ENCODE data around the gene OR10R2.
"Not testable (repeated sequence)": the region's sequence is repeated elsewhere in the genome, so short reads cannot be mapped to it uniquely, and the experiment has no call there.

The OR10R2 gene

GRCh38 chr1:158471920-158472319 is at the start of gene OR10R2:
Gene OR10R2, plus strand, starts transcription at chr1:158472220. Its CDS starts 106 bp downstream, at chr1:158472326.
- no peaks in the 10 kb centered on the region for H3K27me3 ChIP-seq (ENCODE audit: insufficient read depth, low read length)
- no peaks in the 10 kb centered on the region for H3K4me1 ChIP-seq (ENCODE audit: control insufficient read depth, insufficient read depth, low read length, unreplicated experiment)
- H3K27ac ChIP-seq (ENCODE audit: low read depth, low read length), result no peak within 1 kb of the TSS
- H3K36me3 ChIP-seq (ENCODE audit: insufficient read depth, low read length), result no peaks in the 10 kb centered on the region
- no peak within 1 kb of the TSS for H2AFZ ChIP-seq (ENCODE audit: low read length, unreplicated experiment)
- H3K4me3 ChIP-seq (ENCODE audit: low read depth, low read length), result no peak within 1 kb of the TSS
- no peaks in the 10 kb centered on the region for H3K79me2 ChIP-seq (ENCODE audit: control insufficient read depth, insufficient read depth, low read length, unreplicated experiment)

GRCh38 chr1:158425027-158425426 is 47.0 kb upstream of the OR10R2 start:
- Histone ChIP-seq H2AFZ (ENCODE audit: low read length, unreplicated experiment) (no peak overlapping the region), H3K36me3 (ENCODE audit: insufficient read depth, low read length) (no peaks in the 10 kb centered on the region), H3K4me1 (ENCODE audit: control insufficient read depth, insufficient read depth, low read length, unreplicated experiment) (no peaks in the 10 kb centered on the region), H3K27me3 (ENCODE audit: insufficient read depth, low read length) (no peaks in the 10 kb centered on the region), H3K4me3 (ENCODE audit: low read depth, low read length) (no peak overlapping the region), H3K79me2 (ENCODE audit: control insufficient read depth, insufficient read depth, low read length, unreplicated experiment) (no peaks in the 10 kb centered on the region), H3K27ac (ENCODE audit: low read depth, low read length) (no peak overlapping the region)

GRCh38 chr1:158426137-158426536 is 45.9 kb upstream of the OR10R2 start, which contains the start of gene OR10K2:
Gene OR10K2, minus strand, starts transcription at chr1:158426237. Its CDS starts 5,371 bp downstream, at chr1:158420866.
- Histone ChIP-seq H3K27ac (ENCODE audit: low read depth, low read length) (no peak within 1 kb of the TSS), H3K79me2 (ENCODE audit: control insufficient read depth, insufficient read depth, low read length, unreplicated experiment) (no peaks in the 10 kb centered on the region), H3K4me3 (ENCODE audit: low read depth, low read length) (no peak within 1 kb of the TSS), H3K4me1 (ENCODE audit: control insufficient read depth, insufficient read depth, low read length, unreplicated experiment) (no peaks in the 10 kb centered on the region), H3K27me3 (ENCODE audit: insufficient read depth, low read length) (no peaks in the 10 kb centered on the region), H3K36me3 (ENCODE audit: insufficient read depth, low read length) (no peaks in the 10 kb centered on the region), H2AFZ (ENCODE audit: low read length, unreplicated experiment) (no peak within 1 kb of the TSS)

- H3K27me3 ChIP-seq (ENCODE audit: insufficient read depth, low read length); H3K79me2 ChIP-seq (ENCODE audit: control insufficient read depth, insufficient read depth, low read length, unreplicated experiment); H3K27ac ChIP-seq (ENCODE audit: low read depth, low read length); H2AFZ ChIP-seq (ENCODE audit: low read length, unreplicated experiment); H3K36me3 ChIP-seq (ENCODE audit: insufficient read depth, low read length); H3K4me1 ChIP-seq (ENCODE audit: control insufficient read depth, insufficient read depth, low read length, unreplicated experiment); H3K4me3 ChIP-seq (ENCODE audit: low read depth, low read length): not testable (repeated sequence)
Observed at GRCh38 chr1:158430163-158430562, 41.9 kb upstream of the OR10R2 start.

- Histone ChIP-seq H3K4me1 (ENCODE audit: control insufficient read depth, insufficient read depth, low read length, unreplicated experiment) (no peaks in the 10 kb centered on the region), H3K27ac (ENCODE audit: low read depth, low read length) (no peak overlapping the region), H3K4me3 (ENCODE audit: low read depth, low read length) (no peak overlapping the region), H3K27me3 (ENCODE audit: insufficient read depth, low read length) (no peaks in the 10 kb centered on the region), H3K36me3 (ENCODE audit: insufficient read depth, low read length) (no peaks in the 10 kb centered on the region), H3K79me2 (ENCODE audit: control insufficient read depth, insufficient read depth, low read length, unreplicated experiment) (no peaks in the 10 kb centered on the region), H2AFZ (ENCODE audit: low read length, unreplicated experiment) (no peak overlapping the region)
Observed at GRCh38 chr1:158434741-158435140, 37.3 kb upstream of the OR10R2 start.

- no peaks in the 10 kb centered on the region for H3K79me2 ChIP-seq (ENCODE audit: control insufficient read depth, insufficient read depth, low read length, unreplicated experiment)
- no peak overlapping the region for H3K27ac ChIP-seq (ENCODE audit: low read depth, low read length)
- no peaks in the 10 kb centered on the region for H3K4me1 ChIP-seq (ENCODE audit: control insufficient read depth, insufficient read depth, low read length, unreplicated experiment)
- H3K4me3 ChIP-seq (ENCODE audit: low read depth, low read length), result no peak overlapping the region
- no peak overlapping the region for H2AFZ ChIP-seq (ENCODE audit: low read length, unreplicated experiment)
- H3K27me3 ChIP-seq (ENCODE audit: insufficient read depth, low read length), result no peaks in the 10 kb centered on the region
- no peaks in the 10 kb centered on the region for H3K36me3 ChIP-seq (ENCODE audit: insufficient read depth, low read length)
Observed at GRCh38 chr1:158445376-158445775, 26.6 kb upstream of the OR10R2 start.

- Histone ChIP-seq H3K27me3 (ENCODE audit: insufficient read depth, low read length) (no peaks in the 10 kb centered on the region), H2AFZ (ENCODE audit: low read length, unreplicated experiment) (no peak overlapping the region), H3K4me1 (ENCODE audit: control insufficient read depth, insufficient read depth, low read length, unreplicated experiment) (no peaks in the 10 kb centered on the region), H3K79me2 (ENCODE audit: control insufficient read depth, insufficient read depth, low read length, unreplicated experiment) (no peaks in the 10 kb centered on the region), H3K4me3 (ENCODE audit: low read depth, low read length) (no peak overlapping the region), H3K36me3 (ENCODE audit: insufficient read depth, low read length) (no peaks in the 10 kb centered on the region), H3K27ac (ENCODE audit: low read depth, low read length) (no peak overlapping the region)
Observed at GRCh38 chr1:158454537-158454936, 17.5 kb upstream of the OR10R2 start.

GRCh38 chr1:158457246-158457645 is 14.8 kb upstream of the OR10R2 start:
- H3K27me3 ChIP-seq (ENCODE audit: insufficient read depth, low read length), result no peaks in the 10 kb centered on the region
- no peaks in the 10 kb centered on the region for H3K4me1 ChIP-seq (ENCODE audit: control insufficient read depth, insufficient read depth, low read length, unreplicated experiment)
- no peak overlapping the region for H3K4me3 ChIP-seq (ENCODE audit: low read depth, low read length)
- no peak overlapping the region for H2AFZ ChIP-seq (ENCODE audit: low read length, unreplicated experiment)
- no peak overlapping the region for H3K27ac ChIP-seq (ENCODE audit: low read depth, low read length)
- no peaks in the 10 kb centered on the region for H3K36me3 ChIP-seq (ENCODE audit: insufficient read depth, low read length)
- no peaks in the 10 kb centered on the region for H3K79me2 ChIP-seq (ENCODE audit: control insufficient read depth, insufficient read depth, low read length, unreplicated experiment)

- H3K27ac ChIP-seq (ENCODE audit: low read depth, low read length), result no peak overlapping the region
- H3K4me3 ChIP-seq (ENCODE audit: low read depth, low read length), result no peak overlapping the region
- no peaks in the 10 kb centered on the region for H3K27me3 ChIP-seq (ENCODE audit: insufficient read depth, low read length)
- no peaks in the 10 kb centered on the region for H3K4me1 ChIP-seq (ENCODE audit: control insufficient read depth, insufficient read depth, low read length, unreplicated experiment)
- no peaks in the 10 kb centered on the region for H3K79me2 ChIP-seq (ENCODE audit: control insufficient read depth, insufficient read depth, low read length, unreplicated experiment)
- no peaks in the 10 kb centered on the region for H3K36me3 ChIP-seq (ENCODE audit: insufficient read depth, low read length)
- no peak overlapping the region for H2AFZ ChIP-seq (ENCODE audit: low read length, unreplicated experiment)
Observed at GRCh38 chr1:158458263-158458662, 13.8 kb upstream of the OR10R2 start.

GRCh38 chr1:158461534-158461933 is 10.5 kb upstream of the OR10R2 start, which contains the start of gene OR10K1:
Gene OR10K1, plus strand, starts transcription at chr1:158461834. Its CDS starts 3,728 bp downstream, at chr1:158465562.
- H3K4me3 ChIP-seq (ENCODE audit: low read depth, low read length), result no peak within 1 kb of the TSS
- no peak within 1 kb of the TSS for H2AFZ ChIP-seq (ENCODE audit: low read length, unreplicated experiment)
- no peaks in the 10 kb centered on the region for H3K4me1 ChIP-seq (ENCODE audit: control insufficient read depth, insufficient read depth, low read length, unreplicated experiment)
- no peaks in the 10 kb centered on the region for H3K79me2 ChIP-seq (ENCODE audit: control insufficient read depth, insufficient read depth, low read length, unreplicated experiment)
- no peak within 1 kb of the TSS for H3K27ac ChIP-seq (ENCODE audit: low read depth, low read length)
- H3K36me3 ChIP-seq (ENCODE audit: insufficient read depth, low read length), result no peaks in the 10 kb centered on the region
- H3K27me3 ChIP-seq (ENCODE audit: insufficient read depth, low read length), result no peaks in the 10 kb centered on the region

- H3K4me1 ChIP-seq (ENCODE audit: control insufficient read depth, insufficient read depth, low read length, unreplicated experiment), result no peaks in the 10 kb centered on the region
- no peaks in the 10 kb centered on the region for H3K36me3 ChIP-seq (ENCODE audit: insufficient read depth, low read length)
- no peak overlapping the region for H3K27ac ChIP-seq (ENCODE audit: low read depth, low read length)
- H3K27me3 ChIP-seq (ENCODE audit: insufficient read depth, low read length), result no peaks in the 10 kb centered on the region
- H3K79me2 ChIP-seq (ENCODE audit: control insufficient read depth, insufficient read depth, low read length, unreplicated experiment), result no peaks in the 10 kb centered on the region
- no peak overlapping the region for H3K4me3 ChIP-seq (ENCODE audit: low read depth, low read length)
- no peak overlapping the region for H2AFZ ChIP-seq (ENCODE audit: low read length, unreplicated experiment)
Observed at GRCh38 chr1:158485455-158485854, 13.4 kb downstream of the OR10R2 start.

All from ACC112 (cell line).